Common myeloid progenitor, CD34-positive (primary cell): ENCODE results near the gene ATRX.
"Not testable (repeated sequence)": the region's sequence is repeated elsewhere in the genome, so short reads cannot be mapped to it uniquely, and the experiment has no call there.

Source experiments
- CTCF ChIA-PET: fragments of 350-600 bp; sonication (Branson Sonifier 250); formaldehyde crosslinking; loops from one replicate; lab custom pipeline; 2021; ENCODE audit warnings: antibody characterized with exemption; lab: Charles Lee
- POLR2A ChIA-PET: fragments of 350-600 bp; sonication (Branson Sonifier 250); formaldehyde crosslinking; loops from one replicate; lab custom pipeline; 2021; ENCODE audit warnings: antibody characterized with exemption; lab: Charles Lee
- DNase-seq, 3 donors: peaks; one replicate each; pipeline versions ENCODE4 v3.0.0 to v3.0.0-alpha.2; 2013
- H3K27ac ChIP-seq, 2 experiments: 1 replicate in 1 of 2; 2 replicates in 1 of 2; pipeline ENCODE4 v1.7.0; 2013; ENCODE audit warnings: inconsistent platforms in 2 of 2, low read length in 2 of 2, mild to moderate bottlenecking in 2 of 2, low read depth in 1 of 2, moderate library complexity in 1 of 2; ENCODE audit not compliant: severe bottlenecking in 2 of 2, insufficient read depth in 1 of 2, poor library complexity in 1 of 2
- H3K27me3 ChIP-seq, 5 experiments: replicated peaks in 2 of 5; 1 replicate in 3 of 5; 2 replicates in 2 of 5; pipeline versions ENCODE4 v1.6.1 to v1.7.0; 2013; ENCODE audit warnings: low read length in 4 of 5, mild to moderate bottlenecking in 2 of 5, moderate library complexity in 2 of 5, inconsistent platforms in 1 of 5; ENCODE audit not compliant: insufficient read depth in 5 of 5, control insufficient read depth in 4 of 5
- H3K36me3 ChIP-seq, 4 experiments: 1 replicate in 2 of 4; 2 replicates in 2 of 4; pipeline versions ENCODE4 v1.6.1 to v1.7.0; 2013; ENCODE audit warnings: low read length in 3 of 4, control low read depth in 1 of 4, mild to moderate bottlenecking in 1 of 4; ENCODE audit not compliant: control insufficient read depth in 4 of 4, insufficient read depth in 4 of 4
- H3K4me1 ChIP-seq, 4 experiments: 1 replicate in 3 of 4; 2 replicates in 1 of 4; pipeline versions ENCODE4 v1.6.1 to v1.7.1; 2013; ENCODE audit warnings: low read length in 3 of 4, mild to moderate bottlenecking in 3 of 4, control low read depth in 1 of 4, inconsistent platforms in 1 of 4, moderate library complexity in 1 of 4; ENCODE audit not compliant: control insufficient read depth in 4 of 4, insufficient read depth in 4 of 4; ENCODE audit errors: control extremely low read depth in 1 of 4
- H3K4me3 ChIP-seq, 7 experiments: 1 replicate in 4 of 7; 2 replicates in 3 of 7; pipeline versions ENCODE4 v1.5.1 to v1.7.0; 2013; ENCODE audit warnings: mild to moderate bottlenecking in 7 of 7, low read length in 6 of 7, moderate library complexity in 6 of 7, inconsistent platforms in 2 of 7, low read depth in 2 of 7, control low read depth in 1 of 7; ENCODE audit not compliant: insufficient read depth in 4 of 7, control insufficient read depth in 1 of 7; ENCODE audit errors: extremely low read depth in 1 of 7
- H3K9me3 ChIP-seq, 5 experiments: 1 replicate in 4 of 5; 2 replicates in 1 of 5; pipeline versions ENCODE4 v1.6.1 to v1.7.1; 2013; ENCODE audit warnings: low read length in 4 of 5, mild to moderate bottlenecking in 2 of 5, inconsistent platforms in 1 of 5, low read depth in 1 of 5, moderate library complexity in 1 of 5; ENCODE audit not compliant: control insufficient read depth in 4 of 5, insufficient read depth in 2 of 5; ENCODE audit errors: control extremely low read depth in 1 of 5
- WGBS: methylation state at CpG from one replicate; pipeline ENCODE4 v1.1.5; 2013; ENCODE audit not compliant: insufficient coverage; 5-methylcytosine and 5-hydroxymethylcytosine counted together

Gene ATRX

GRCh38 chrX:77733342-77733741 lies 52.7 kb downstream of the ATRX start:
- no peaks in the 10 kb centered on the region for H3K27me3 ChIP-seq
- H3K27ac ChIP-seq, result no peak overlapping the region
- no CpG with 5 or more reads among the region's 3 CpGs for WGBS
- no peaks in the 10 kb centered on the region for H3K36me3 ChIP-seq
- no peaks in the 10 kb centered on the region for H3K4me1 ChIP-seq
- POLR2A ChIA-PET, result no interaction called here
- H3K4me3 ChIP-seq, result no peak overlapping the region
- DNase-seq, result no peak
- H3K9me3 ChIP-seq, result peaks cover 0 to 3% (median 0%) of the 10 kb centered on the region in 5 experiments
- CTCF ChIA-PET, result no interaction called here

- Histone ChIP-seq H3K27ac (no peak overlapping the region), H3K4me3 (no peak overlapping the region), H3K4me1 (no peaks in the 10 kb centered on the region), H3K27me3 (no peaks in the 10 kb centered on the region), H3K9me3 (peaks cover 0 to 3% (median 0%) of the 10 kb centered on the region in 5 experiments), H3K36me3 (no peaks in the 10 kb centered on the region)
- 89% methylated on average over 6 of the region's 7 CpGs for WGBS
- POLR2A ChIA-PET, result no interaction called here
- DNase-seq, result no peak
- CTCF ChIA-PET, result no interaction called here
Measured at GRCh38 chrX:77731821-77732419, 54.1 kb downstream of the ATRX start.

GRCh38 chrX:77726095-77726494 lies 59.9 kb downstream of the ATRX start:
- H3K9me3 ChIP-seq, H3K4me1 ChIP-seq, H3K27ac ChIP-seq, DNase-seq, POLR2A ChIA-PET, CTCF ChIA-PET, H3K4me3 ChIP-seq, H3K36me3 ChIP-seq, H3K27me3 ChIP-seq: not testable (repeated sequence)
- no CpG with 5 or more reads among the region's 3 CpGs for WGBS

GRCh38 chrX:77723681-77724080 lies 62.3 kb downstream of the ATRX start:
- Histone ChIP-seq H3K9me3 (no peaks in the 10 kb centered on the region), H3K27me3 (no peaks in the 10 kb centered on the region), H3K4me1 (no peaks in the 10 kb centered on the region), H3K36me3 (no peaks in the 10 kb centered on the region), H3K4me3 (no peak overlapping the region), H3K27ac (no peak overlapping the region)
- ChIA-PET CTCF (no interaction called here), POLR2A (no interaction called here)
- DNase-seq, result no peak
- WGBS, result 89% methylated on average over 4 of the region's 4 CpGs

- POLR2A ChIA-PET, result no interaction called here
- CTCF ChIA-PET, result no interaction called here
- WGBS, result 100% methylated on average over 2 of the region's 4 CpGs
- no peaks in the 10 kb centered on the region for H3K9me3 ChIP-seq
- H3K4me3 ChIP-seq, result no peak overlapping the region
- no peaks in the 10 kb centered on the region for H3K4me1 ChIP-seq
- H3K36me3 ChIP-seq, result peaks cover 0 to 9% (median 1%) of the 10 kb centered on the region in 4 experiments
- H3K27ac ChIP-seq, result no peak overlapping the region
- DNase-seq, result no peak
- H3K27me3 ChIP-seq, result no peaks in the 10 kb centered on the region
Measured at GRCh38 chrX:77719388-77719787, 66.6 kb downstream of the ATRX start.

- Histone ChIP-seq H3K9me3 (peaks cover 0 to 12% (median 4%) of the 10 kb centered on the region in 5 experiments), H3K4me1 (no peaks in the 10 kb centered on the region), H3K27me3 (no peaks in the 10 kb centered on the region), H3K36me3 (peaks cover 2 to 33% (median 7%) of the 10 kb centered on the region in 4 experiments), H3K4me3 (no peak overlapping the region), H3K27ac (no peak overlapping the region)
- no peak for DNase-seq
- POLR2A ChIA-PET, result no interaction called here
- CTCF ChIA-PET, result no interaction called here
- 87% methylated on average over 6 of the region's 6 CpGs for WGBS
Measured at GRCh38 chrX:77704881-77705280, 81.1 kb downstream of the ATRX start.

- peaks cover 0 to 10% (median 2%) of the 10 kb centered on the region in 4 experiments for H3K36me3 ChIP-seq
- no peak overlapping the region for H3K4me3 ChIP-seq
- H3K27me3 ChIP-seq, result no peaks in the 10 kb centered on the region
- ChIA-PET CTCF (no interaction called here), POLR2A (no interaction called here)
- no peak for DNase-seq
- H3K27ac ChIP-seq, result no peak overlapping the region
- 93% methylated on average over 2 of the region's 3 CpGs for WGBS
- no peaks in the 10 kb centered on the region for H3K4me1 ChIP-seq
- no peaks in the 10 kb centered on the region for H3K9me3 ChIP-seq
Measured at GRCh38 chrX:77698242-77698641, 87.8 kb downstream of the ATRX start.
